Activated CD8-positive, alpha-beta memory T cell treated with anti-CD3 and anti-CD28 coated beads, Interleukin-2, amount 50 U/mL, for 48 hours (primary cell): ENCODE results near the gene MBNL1.
A peak's percentile ranks its signal among the peaks of the same experiment; 100 is the strongest.

ENCODE experiments used
- DNase-seq: peaks from one replicate; pipeline ENCODE4 v3.0.0-alpha.2; 2020

The MBNL1 gene, protein sequence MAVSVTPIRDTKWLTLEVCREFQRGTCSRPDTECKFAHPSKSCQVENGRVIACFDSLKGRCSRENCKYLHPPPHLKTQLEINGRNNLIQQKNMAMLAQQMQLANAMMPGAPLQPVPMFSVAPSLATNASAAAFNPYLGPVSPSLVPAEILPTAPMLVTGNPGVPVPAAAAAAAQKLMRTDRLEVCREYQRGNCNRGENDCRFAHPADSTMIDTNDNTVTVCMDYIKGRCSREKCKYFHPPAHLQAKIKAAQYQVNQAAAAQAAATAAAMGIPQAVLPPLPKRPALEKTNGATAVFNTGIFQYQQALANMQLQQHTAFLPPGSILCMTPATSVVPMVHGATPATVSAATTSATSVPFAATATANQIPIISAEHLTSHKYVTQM

DNA sequence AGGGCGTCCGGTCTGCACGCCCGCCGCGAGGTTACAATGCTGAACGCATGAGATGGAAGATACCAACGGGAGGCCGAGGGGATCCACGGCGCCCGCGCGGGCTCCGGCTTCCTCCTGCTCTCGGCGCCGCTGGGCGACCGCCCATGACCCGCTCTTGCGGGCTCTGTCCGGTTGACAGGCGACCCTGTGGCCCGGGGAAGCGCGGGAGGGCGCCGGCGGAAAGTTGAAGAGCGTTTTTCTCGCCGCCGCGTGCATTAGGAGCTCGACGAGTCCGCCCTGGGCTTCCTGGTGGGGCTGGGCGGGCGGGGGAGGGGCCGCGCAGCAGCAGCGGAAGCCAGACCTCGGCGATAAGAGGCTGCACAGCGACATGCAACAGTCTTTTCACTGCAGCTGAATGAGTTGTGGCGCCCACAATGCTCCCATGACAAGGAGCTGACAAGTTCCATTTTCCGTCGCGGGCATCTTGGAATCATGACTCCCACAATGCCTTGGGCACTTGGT lies at the start of gene MBNL1:
MBNL1 (plus strand) TSS at position 375 of the 501 bp plus-strand sequence. CDS start 31,265 bp downstream, outside the sequence.
- DNase-seq: peak; percentile 89

DNA sequence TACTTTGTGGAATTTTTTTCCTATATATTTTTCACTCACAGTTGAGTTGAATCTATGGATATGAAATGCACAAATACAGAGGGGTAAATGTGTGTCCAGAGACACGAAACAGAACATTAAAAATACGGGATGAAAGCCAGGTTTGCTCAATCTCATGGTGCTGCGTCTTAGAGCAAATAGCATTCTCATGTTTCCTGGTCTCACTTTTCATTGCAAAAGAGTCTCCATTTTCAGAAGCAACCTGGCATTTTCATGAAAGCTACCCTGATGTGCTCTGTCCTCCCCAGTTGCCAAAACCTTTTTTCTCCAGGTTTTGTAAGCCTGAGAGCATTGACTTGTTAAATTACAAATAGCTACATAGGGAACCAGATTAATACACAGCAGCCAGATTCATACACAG lies 49.5 kb upstream of the MBNL1 start:
- no peak for DNase-seq

DNA sequence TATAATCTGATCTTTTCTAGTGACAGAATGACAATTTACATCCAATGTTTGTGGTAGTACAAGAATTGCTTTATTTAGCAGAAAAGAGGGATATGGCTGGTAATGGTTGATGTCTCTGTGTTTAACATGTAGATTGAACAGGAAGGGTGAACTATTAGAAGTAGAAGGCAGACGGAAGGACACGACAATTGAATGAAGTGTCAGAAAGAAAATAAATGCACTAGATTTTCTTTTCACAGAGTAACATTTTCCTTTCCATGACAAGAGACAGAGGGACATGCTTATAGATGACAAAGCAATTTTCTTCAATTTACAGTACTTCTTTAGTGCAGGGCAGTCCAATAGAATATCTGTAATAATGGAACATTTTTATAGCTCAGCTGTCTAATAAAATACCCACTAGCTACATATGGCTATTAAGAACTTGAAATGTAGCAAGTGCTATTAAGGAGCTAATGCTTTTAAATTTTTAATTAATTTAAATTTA lies 48.9 kb upstream of the MBNL1 start:
- no peak for DNase-seq

DNA sequence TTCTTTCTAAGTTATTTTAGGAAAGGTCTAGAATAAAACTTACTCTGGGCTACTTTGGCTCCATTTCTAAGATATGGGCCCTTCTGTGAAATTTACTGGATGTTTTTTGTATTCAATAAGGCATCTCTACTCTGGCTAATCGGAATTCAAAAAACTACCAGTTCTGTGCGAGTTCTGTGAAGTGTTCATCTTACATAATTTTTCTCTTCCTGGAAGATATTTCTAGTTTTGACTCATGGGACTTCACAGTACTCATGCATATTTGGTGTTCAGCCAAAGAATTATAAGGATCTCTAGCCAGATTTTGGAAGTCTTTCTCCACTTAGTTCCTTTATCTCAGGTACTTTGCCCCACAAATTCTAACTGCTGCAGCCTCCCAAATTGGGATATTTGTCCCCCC lies 46.4 kb upstream of the MBNL1 start:
- no peak for DNase-seq

DNA sequence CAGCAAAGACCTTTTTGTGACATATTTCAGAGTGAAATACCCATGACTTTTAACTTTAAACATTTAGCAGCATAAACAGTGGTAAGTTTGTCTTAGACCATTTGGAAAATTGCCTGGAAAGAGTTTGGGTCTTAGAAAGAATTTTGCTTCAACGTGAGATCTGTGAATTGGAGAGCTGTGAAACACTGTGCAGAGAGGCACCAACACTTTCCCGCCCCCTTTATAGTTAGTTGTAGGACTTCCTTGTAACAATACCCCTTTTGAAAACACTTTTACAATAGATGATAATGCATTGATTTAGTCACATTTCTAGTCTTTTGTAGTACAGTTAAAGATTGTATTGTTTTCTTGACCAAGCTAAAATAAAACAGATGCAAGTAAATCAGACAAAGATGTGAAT lies 43.5 kb upstream of the MBNL1 start:
- DNase-seq: no peak

DNA sequence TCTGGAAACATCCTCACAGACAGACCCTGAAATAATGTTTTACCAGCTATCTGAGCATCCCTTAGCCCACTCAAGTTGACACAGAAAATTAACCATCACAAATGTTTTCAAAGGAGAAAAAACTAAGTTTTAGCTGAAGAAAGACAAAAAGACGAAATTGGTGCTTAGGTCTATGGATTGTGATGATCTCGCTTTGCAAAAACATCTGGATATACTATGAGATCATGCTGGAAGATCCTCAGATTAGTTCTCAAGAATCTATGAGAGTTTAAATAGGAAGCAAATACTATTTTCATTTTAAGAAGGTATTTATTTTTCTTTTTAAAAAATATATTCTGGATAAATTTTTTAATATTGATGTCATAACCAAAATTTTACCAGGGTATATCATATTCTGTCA lies 42.6 kb upstream of the MBNL1 start:
- no peak for DNase-seq

DNA sequence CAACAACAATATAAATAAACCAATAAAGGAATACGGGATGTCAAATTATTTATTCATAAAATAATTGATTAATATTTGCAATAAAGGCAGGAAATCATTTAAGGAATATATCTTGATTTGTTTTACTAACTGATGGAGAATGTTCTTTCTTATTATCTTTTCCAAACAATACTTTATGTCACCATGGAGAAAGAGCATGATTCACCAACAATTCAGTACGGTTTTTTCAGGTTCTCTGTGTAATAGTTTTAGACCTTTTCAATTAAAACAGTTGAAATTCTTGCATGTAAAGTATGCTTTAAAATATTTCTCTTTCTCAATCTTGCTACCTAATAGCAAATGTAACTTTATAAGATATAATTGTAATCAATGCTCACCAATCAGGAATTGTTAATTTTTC lies 41.7 kb upstream of the MBNL1 start:
- DNase-seq: no peak

DNA sequence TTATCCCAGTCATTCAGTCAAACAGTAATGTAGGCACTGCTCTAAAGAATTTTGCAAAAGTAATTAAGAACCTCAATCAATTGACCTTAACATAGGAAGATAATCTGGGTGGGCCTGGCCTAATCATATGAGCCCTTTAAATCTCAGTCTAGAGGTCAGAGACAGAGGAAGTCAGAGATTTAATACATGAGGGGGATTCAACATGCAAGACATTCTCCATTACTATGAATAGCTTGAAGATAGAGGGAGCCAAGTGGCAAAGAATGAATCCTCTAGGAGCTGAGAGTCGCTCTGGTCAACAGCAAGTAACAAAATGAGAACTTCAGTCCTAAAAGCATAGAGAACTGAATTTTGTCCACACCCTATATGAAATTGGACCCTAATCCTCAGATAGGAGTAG lies 39.0 kb upstream of the MBNL1 start:
- no peak for DNase-seq

DNA sequence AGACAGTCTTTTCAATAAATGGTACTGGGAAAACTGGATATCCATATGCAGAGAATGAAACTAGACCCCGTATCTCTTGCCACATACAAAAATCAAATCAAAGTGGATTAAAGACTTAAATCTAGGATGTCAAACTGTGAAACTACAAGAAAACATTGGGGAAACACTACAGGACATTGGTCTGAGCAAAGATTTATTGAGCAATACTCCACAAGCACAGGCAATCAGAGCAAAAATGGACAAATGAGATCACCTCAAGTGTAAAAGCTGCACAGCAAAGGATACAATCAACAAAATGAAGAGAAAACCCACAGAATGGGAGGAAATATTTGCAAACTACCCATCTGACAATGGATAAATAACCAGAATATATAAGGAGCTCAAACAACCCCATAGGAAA lies 38.4 kb upstream of the MBNL1 start:
- DNase-seq: no peak

DNA sequence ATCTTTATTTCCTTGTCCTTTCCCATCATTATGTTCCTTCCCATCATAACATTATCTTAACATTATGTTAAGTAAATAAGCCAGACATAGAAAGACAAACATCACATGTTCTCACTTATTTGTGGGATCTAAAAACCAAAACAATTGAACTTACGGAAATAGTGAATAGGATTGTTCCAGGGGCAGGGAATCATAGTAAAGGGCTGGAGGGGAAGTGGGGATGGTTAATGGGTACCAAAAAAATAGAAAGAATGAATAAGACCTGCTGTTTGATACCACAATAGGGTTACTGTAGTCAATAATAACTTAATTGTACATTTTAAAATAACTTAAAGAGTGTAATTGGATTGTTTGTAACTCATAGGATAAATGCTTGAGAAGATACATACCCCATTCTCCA lies 36.7 kb upstream of the MBNL1 start:
- no peak for DNase-seq

DNA sequence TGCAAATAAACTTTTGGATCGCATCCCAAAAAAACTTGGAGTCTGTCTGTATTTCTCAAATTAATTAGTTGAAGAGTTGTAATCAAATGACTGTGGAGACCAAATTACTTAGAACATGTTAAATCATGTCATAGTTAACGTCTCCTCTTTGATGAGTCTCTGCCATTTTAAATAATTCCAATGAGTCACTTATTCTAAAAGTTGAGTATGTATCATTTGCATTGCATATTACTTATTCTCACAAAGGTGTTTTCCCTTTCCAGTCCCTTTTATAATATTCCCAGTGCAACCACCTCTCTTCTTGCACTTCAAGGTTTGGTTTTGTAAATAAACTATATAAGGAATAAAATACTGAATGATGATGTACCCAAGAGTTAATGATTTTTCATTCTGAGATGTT lies 36.0 kb upstream of the MBNL1 start:
- DNase-seq: no peak

DNA sequence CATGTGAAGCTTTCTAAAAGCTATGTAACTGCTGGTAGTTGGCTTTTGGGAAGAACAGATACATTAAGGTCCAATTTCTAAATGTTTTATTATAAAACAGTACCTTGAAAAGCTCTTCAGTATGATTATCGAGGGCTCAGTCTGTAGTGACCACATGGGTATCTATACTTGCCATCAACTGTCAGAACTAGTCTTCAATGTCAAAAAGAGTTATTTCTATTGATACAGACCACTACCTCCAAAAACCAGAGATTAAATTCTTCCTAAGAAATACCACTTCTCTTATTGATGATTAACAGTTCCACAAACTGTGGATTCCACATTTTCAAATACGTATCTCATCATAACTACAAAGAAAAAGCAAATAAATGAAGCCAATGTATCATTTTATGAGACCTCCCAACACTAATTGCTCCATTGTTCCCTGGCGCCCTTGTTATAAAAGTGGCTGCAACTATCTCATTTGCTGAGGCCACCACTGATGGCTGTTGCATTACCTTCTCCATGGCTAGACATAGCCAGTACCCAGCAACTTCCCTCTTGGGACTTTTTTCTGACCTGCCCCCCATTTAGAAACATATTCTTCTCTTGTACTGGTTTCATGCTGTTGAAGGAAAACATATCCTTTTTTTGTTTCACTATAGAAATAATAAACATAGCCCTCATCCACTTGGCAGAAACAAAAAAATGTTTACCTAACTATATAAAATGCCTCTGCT lies 33.9 kb upstream of the MBNL1 start:
- no peak for DNase-seq

DNA sequence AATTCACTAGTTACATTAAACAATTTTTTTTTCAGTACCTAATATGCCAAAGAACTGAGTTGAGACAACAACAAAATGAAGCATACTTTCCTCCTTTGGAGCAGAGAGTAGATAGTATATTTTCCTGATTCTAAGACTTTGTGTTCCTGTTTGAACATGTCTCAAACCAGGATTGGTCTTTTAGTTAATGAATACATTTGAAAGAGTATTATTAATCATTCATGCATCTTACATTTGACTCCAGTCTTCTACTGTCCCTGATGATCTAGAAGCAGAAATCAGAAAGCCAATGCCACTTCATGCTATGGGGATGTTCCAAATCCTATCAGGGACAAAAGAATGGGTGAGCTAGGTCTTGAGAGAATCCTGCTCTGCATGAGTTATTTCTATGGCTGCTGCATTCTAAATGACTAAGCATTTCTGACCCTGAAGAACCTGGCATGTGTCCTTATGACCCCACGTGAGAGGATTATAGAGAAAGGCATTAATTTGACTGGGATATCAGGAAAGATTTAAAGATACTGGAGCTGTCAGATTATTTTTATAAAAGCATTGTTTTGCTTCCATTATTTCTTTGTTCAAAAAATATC lies 32.9 kb upstream of the MBNL1 start:
- no peak for DNase-seq

DNA sequence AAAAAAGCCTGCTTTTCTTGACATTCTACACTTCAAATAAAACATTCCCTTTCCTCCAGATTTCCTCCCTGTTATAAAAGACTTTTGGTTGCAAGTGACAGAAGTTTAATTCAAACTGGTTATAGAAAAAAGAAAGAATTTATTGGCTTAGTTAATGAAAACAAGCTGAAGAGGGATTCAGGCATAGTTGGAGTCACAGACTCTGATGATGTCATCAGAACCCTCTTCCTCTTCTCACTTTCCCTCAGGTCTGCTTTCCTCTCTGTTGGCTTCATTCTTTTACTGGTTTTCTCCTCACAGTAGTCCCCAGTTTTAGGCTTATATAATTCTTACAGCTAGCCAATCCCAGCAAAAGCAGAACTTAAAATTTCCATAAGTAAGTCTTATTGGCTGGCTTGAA lies 32.0 kb upstream of the MBNL1 start:
- no peak for DNase-seq

DNA sequence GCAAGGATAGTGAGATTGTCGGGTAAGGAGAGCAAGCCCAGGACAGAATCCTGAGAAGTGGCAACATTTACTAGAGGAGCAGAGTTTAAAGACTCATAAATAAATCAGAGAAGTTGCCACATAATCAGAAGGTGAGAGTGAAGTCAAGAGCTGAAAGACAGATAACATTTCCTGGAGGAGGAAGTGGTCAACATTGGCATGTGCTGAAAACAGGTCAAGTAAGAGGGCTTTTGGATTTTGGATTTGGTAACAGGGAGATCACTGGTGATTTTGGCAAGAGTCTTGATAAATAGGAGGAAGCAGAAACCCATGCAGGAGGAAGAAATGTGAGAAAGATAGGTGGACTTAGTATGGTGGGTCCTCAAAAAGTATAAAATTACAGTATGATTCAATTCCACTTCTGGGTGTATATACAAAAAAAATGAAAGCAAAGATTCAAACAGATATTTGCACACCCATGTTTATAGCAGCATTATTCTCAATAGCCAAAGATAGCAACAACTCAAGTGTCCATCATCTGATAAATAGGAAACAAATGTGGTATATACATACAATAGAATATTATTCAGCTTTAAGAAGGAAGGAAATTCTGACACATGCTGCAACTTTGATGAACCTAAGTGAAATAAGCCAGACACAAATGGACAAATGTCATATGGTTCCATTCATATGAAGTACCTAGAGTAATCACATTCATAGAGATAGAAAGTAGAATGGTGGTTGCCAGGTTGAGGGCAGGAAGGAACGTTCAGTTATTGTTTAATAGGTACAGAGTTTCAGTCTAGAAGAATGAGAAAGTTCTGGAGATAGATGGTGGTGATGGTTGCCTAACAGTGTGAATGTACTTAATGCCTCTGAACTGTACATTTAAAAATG lies 27.3 kb upstream of the MBNL1 start:
- no peak for DNase-seq

DNA sequence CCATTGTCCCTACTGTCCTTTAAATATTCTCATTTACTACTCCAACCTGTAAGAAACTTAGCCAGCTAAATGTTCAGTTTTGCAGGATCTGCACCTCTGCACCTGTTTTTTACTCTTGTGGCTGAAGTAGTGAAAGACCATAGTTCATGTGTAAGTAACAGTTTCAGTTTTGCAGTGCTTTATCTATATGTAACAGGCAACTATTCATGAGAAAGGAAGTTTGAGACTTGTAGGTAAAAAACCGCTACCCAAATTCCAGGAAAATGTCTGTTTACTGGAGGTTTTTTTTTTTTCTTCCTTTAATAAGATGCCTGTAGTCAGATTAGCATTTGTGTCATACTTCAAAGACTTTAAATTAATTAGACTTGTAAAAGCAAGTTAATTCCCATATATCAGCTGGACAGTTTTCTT lies 25.4 kb upstream of the MBNL1 start:
- no peak for DNase-seq

DNA sequence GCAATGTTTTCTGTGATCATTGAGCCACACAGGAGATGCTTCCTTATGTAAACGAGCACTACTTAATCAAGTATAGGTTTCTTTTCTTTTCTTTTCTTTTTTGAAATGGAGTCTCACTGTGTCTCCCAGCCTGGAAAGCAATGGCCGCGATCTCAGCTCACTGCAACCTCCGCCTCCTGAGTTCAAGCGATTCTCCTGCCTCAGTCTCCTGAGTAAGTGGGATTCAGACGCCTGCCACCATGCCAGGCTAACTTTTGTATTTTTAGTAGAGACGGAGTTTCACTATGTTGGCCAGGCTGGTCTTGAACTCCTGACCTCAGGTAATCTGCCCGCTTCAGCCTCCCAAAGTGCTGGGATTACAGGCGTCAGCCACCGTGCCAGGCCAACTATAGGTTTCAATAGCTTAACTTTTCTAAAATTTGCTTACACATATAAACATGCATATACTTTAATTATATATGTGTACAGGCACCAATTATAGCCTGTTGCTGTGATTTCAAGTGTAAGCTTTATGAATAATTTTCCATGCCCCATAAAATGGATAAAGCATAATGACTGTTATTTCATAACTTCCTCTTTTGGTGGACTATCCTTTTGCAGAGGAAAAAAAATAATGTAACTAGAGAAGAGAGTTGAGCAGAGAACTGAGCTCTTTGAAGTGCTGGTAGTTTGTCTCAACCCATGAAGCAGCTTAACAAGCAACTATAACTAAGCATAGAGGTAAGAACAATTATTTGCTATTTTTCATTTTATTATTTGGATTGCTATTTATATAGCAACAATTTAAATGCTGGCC lies 24.8 kb upstream of the MBNL1 start:
- no peak for DNase-seq

DNA sequence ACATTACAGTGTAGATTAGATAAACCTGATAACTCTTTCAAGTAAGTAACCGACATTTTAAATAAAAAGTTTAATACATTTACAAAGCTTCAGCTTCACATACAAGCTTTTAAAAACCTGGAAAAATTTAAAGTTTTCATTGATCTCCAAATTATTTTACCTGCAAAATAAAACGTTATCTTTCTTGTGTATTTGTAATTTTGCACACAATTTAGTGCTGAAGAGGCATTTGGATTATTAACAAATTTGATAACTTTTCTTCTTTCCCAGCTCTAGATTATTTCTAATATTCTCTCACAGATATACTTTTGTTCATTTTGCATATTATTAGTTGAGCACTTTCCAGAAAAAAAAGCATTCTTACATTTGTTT lies 24.2 kb upstream of the MBNL1 start:
- DNase-seq: no peak

DNA sequence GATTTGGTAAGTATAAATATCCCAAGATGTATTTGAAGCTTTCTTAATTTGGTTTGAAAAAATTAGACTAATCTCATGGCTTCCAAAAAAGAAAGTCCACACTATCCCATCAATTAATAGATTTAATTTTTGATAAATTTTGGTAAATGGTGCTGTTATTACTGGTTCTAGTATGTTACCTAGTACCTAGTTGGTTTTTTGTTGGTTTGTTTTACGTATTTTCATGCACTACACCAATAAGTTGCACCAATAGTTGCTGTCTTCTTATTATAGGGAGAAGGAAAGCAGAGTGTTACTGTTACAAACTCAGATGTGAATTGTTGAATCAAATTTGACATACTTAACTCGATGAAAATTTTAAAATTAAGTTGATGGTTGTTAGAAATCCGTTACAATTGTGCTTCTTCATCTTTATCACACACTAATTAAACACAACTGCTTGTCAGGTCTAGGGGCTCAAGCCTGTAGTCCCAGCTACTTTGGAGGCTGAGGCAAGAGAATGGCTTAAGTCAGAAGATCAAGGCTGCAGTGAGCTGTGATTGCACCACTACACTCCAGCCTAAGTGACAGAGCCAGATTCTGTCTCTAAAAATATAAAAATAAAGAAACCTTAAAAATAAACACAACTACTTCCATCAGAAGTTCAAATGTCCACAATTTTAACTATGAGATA lies 23.1 kb upstream of the MBNL1 start:
- DNase-seq: no peak

DNA sequence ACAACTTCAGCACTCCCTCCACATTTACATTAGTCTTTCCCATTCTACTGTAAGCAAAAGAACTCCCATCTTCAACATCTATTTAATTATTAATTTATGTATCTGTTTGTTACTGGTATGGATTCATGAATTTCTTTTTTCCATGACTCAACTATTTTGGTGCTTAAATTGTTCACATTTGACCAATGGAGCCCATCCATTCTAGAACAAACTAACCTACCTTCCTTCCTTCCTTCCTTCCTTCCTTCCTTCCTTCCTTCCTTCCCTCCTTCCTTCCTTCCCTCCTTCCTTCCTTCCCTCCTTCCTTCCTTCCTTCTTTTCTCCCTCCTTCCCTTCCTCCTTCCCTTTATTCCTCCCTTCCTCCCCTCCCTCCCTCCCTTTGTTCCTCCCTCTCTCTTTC lies 16.8 kb upstream of the MBNL1 start:
- no peak for DNase-seq

DNA sequence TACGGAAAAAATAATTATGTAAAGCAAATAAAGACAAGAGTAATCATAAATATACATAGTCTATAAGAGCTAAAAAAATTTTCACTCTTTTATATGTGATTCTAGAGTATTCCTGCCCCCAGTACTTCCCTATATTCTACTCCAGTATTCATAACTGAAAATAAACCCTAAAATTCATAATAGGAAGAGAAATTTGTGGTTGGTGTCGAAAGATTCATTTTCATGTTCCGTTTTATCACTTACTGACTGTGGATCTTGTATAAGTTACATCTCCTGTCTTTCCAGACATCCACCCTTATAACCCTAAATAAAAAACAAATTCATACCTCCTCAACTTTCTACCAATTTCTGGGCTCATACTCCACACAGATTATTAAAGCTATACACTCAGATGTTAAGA lies 16.0 kb upstream of the MBNL1 start:
- no peak for DNase-seq
